Stomach (tissue), 9 donors: ENCODE measurements around the gene DDOST. TPM values are rescaled to one million over a fixed set of nuclear protein-coding genes. Genes with fewer than 3 reads are reported as not detected.

Experiments used
- DNase-seq, 2 donors: peaks; one replicate each; pipeline versions ENCODE4 v3.0.0 to v3.0.0-alpha.2; 2013 to 2019
- H3K27ac ChIP-seq, 5 donors: fragments of 200-600 bp in 4 of 5; sonication (generic) in 4 of 5; one replicate each; pipeline ENCODE4 v1.5.1; 2013 to 2019; ENCODE audit warnings: mild to moderate bottlenecking in 1 of 5, moderate library complexity in 1 of 5
- H3K27me3 ChIP-seq, 3 donors: fragments of 200-600 bp; sonication (generic); one replicate each; pipeline ENCODE4 v1.5.1; 2017 to 2019; ENCODE audit warnings: mixed run types in 1 of 3
- H3K36me3 ChIP-seq, 4 donors: fragments of 200-600 bp; sonication (generic); 1 replicate in 3 of 4; 2 replicates in 1 of 4; pipeline ENCODE4 v1.5.1; 2016 to 2019
- H3K4me1 ChIP-seq, 4 donors: fragments of 200-600 bp; sonication (generic); one replicate each; pipeline ENCODE4 v1.5.1; 2016 to 2019
- H3K4me3 ChIP-seq, 4 donors: fragments of 200-600 bp; sonication (generic) in 3 of 4; one replicate each; pipeline ENCODE4 v1.5.1; 2016 to 2019; ENCODE audit warnings: mild to moderate bottlenecking in 1 of 4
- H3K9me3 ChIP-seq, 4 donors: fragments of 200-600 bp; sonication (generic); one replicate each; pipeline ENCODE4 v1.5.1; 2016 to 2019
- EP300 ChIP-seq: sonication (generic); formaldehyde crosslinking; IDR thresholded peaks from one replicate; pipeline ENCODE4 v1.6.1; 2017; ENCODE audit warnings: antibody characterized with exemption
- POLR2A ChIP-seq, 4 donors: fragments of 450-650 bp; IDR thresholded peaks; one replicate each; pipeline ENCODE4 v1.6.1; 2016; ENCODE audit warnings: antibody characterized with exemption in 4 of 4, control low read depth in 2 of 4, mild to moderate bottlenecking in 1 of 4, moderate library complexity in 1 of 4
- POLR2AphosphoS5 ChIP-seq, 3 donors: sonication (generic); formaldehyde crosslinking; IDR thresholded peaks; one replicate each; pipeline ENCODE4 v1.6.1; 2016; ENCODE audit warnings: antibody characterized with exemption in 3 of 3
- WGBS, 5 donors: extraction: QIAGEN DNeasy Blood & Tissue Kit in 3 of 5; methylation state at CpG; one replicate each; pipeline versions ENCODE4 v1.1.5 to v1.1.7; 2013 to 2018; 5-methylcytosine and 5-hydroxymethylcytosine counted together
- intact Hi-C: fragments of 100-400 bp; cut with DNase I; formaldehyde crosslinking; loops from one replicate; pipeline ENCODE4 v1.15.1; 2023; ENCODE audit warnings: low total_unique reads
- polyA plus RNA-seq, 3 donors: library from polyadenylated mRNA; stranded (reverse); fragments of 200-250 nt; gene quantifications; one replicate each; pipeline ENCODE4 v1.2.3, GENCODE V29; 2013
- total RNA-seq, 5 donors: library from RNA; depleted of rRNA; stranded (reverse); fragments of >200 nt; gene quantifications; one replicate each; pipeline versions ENCODE4 v1.1.0 to v1.2.3, GENCODE V29; 2014 to 2016
- TF ChIP-seq, protein P1 (sequence below), 7 experiments: fragments of 450-650 bp in 4 of 7; fragments of 200-600 bp in 3 of 7; sonication (generic) in 3 of 7; IDR thresholded peaks; one replicate each; pipeline ENCODE4 v1.5.1; 2016 to 2019; ENCODE audit warnings: antibody characterized with exemption in 7 of 7, control low read depth in 2 of 7, mild to moderate bottlenecking in 1 of 7
- donor health status: healthy with polysubstance abuse.
- donor health status: Bipolar disorder and iron deficiency.
- donor health status: healthy.

Gene DDOST
- total and polyA plus RNA-seq, 8 donors = 38.5 to 227 (median 97.9) TPM

DNA sequence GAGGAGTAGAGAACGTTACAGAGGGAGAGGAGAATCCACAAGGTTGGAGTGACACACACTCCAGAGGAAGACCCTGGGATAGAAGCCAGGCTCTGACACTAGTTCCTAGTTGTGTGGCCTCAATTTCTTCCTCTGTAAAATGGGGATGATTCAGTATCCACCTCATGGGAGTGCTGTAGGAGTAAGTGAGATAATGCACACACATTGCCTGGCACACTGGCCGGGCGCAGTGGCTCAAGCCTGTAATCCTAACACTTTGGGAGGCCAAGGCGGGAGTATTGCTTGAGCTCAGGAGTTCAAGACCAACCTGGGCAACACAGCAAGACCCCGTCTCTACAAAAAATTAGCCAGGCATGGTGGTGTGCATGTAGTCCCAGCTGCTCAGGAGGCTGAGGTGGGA lies 47.7 kb upstream of the DDOST start:
- Histone ChIP-seq H3K4me1 (no peaks in the 10 kb centered on the region), H3K9me3 (no peaks in the 10 kb centered on the region)
- 80 to 97% (median 92%) methylated on average over 4 to 5 of the region's 5 CpGs for WGBS, 5 donors

DNA sequence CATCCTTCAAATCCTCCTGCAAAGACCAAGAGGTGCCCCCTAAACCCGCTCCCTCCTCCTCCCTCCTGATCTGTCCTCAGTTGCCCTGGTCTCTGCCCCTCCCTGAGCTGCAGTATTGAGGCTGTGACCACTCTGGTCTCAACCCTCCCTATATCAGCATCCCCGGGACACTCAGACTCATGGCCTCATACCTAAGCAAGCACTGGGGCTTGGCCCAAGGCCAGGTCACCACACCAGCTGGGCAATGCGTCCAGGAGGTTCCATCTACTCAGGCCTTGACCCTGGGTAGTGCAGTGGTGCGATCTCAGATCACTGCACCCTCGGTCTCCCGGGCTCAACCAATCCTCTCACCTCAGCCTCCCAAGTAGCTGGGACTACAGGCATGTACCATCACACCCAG lies 46.9 kb upstream of the DDOST start:
- Histone ChIP-seq H3K4me3 (no peak overlapping the region), H3K9me3 (no peaks in the 10 kb centered on the region), H3K27me3 (peaks cover 0 to 5% (median 0%) of the 10 kb centered on the region in 3 donors), H3K4me1 (no peaks in the 10 kb centered on the region), H3K27ac (no peak overlapping the region), H3K36me3 (no peaks in the 10 kb centered on the region)
- WGBS, 5 donors = 61 to 86% (median 72%) methylated on average over 2 to 6 of the region's 6 CpGs
- intact Hi-C loops = no loop called here
- TF ChIP-seq EP300 (no peak), POLR2AphosphoS5 (IDR thresholded peaks at IDR 0.05) (no peak), POLR2A (IDR thresholded peaks at IDR 0.05) (no peak)
- TF ChIP-seq, protein P1, sequence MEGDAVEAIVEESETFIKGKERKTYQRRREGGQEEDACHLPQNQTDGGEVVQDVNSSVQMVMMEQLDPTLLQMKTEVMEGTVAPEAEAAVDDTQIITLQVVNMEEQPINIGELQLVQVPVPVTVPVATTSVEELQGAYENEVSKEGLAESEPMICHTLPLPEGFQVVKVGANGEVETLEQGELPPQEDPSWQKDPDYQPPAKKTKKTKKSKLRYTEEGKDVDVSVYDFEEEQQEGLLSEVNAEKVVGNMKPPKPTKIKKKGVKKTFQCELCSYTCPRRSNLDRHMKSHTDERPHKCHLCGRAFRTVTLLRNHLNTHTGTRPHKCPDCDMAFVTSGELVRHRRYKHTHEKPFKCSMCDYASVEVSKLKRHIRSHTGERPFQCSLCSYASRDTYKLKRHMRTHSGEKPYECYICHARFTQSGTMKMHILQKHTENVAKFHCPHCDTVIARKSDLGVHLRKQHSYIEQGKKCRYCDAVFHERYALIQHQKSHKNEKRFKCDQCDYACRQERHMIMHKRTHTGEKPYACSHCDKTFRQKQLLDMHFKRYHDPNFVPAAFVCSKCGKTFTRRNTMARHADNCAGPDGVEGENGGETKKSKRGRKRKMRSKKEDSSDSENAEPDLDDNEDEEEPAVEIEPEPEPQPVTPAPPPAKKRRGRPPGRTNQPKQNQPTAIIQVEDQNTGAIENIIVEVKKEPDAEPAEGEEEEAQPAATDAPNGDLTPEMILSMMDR (IDR thresholded peaks at IDR 0.05) = no peak
- DNase-seq = no peak

More for the DNA sequence above, 47.7 kb upstream of the DDOST start:
- no peak overlapping the region for H3K4me3 ChIP-seq
- peaks cover 0 to 10% (median 0%) of the 10 kb centered on the region in 3 donors for H3K27me3 ChIP-seq
- TF ChIP-seq EP300 (no peak), POLR2AphosphoS5 (IDR thresholded peaks at IDR 0.05) (no peak), POLR2A (IDR thresholded peaks at IDR 0.05) (no peak)
- TF ChIP-seq, protein P1 (IDR thresholded peaks at IDR 0.05) = no peak
- H3K36me3 ChIP-seq = no peaks in the 10 kb centered on the region
- H3K27ac ChIP-seq = no peak overlapping the region
- DNase-seq = no peak
- intact Hi-C loops = no loop called here

DNA sequence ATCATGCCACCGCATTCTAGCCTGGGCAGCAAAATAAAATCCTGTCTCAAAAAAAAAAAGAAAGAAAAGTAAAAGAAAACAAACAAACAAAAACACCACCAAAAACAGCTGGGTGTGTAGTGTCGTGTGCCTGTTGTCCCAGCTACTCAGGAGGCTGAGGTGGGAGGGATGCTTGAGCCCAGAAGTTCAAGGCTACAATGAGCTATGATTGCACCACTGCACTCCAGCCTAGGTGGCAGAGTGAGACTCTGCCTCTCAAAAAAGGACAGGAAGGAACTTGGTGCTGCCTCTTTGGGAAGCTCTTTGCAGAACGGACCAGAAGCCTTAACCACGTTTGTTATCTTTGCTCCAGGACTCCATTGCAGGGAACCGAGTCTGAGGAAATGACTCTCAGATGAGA lies 45.7 kb upstream of the DDOST start:
- Histone ChIP-seq H3K36me3 (no peaks in the 10 kb centered on the region), H3K27ac (no peak overlapping the region), H3K4me1 (no peaks in the 10 kb centered on the region), H3K27me3 (peaks cover 0 to under 1% (median 0%) of the 10 kb centered on the region in 3 donors), H3K9me3 (no peaks in the 10 kb centered on the region), H3K4me3 (no peak overlapping the region)
- TF ChIP-seq, protein P1 (IDR thresholded peaks at IDR 0.05) = no peak
- TF ChIP-seq POLR2A (IDR thresholded peaks at IDR 0.05) (no peak), EP300 (no peak), POLR2AphosphoS5 (IDR thresholded peaks at IDR 0.05) (no peak)
- DNase-seq = no peak
- intact Hi-C loops = no loop called here
- WGBS, 5 donors = 51 to 60% (median 54%) methylated on average over 5 of the region's 5 CpGs

DNA sequence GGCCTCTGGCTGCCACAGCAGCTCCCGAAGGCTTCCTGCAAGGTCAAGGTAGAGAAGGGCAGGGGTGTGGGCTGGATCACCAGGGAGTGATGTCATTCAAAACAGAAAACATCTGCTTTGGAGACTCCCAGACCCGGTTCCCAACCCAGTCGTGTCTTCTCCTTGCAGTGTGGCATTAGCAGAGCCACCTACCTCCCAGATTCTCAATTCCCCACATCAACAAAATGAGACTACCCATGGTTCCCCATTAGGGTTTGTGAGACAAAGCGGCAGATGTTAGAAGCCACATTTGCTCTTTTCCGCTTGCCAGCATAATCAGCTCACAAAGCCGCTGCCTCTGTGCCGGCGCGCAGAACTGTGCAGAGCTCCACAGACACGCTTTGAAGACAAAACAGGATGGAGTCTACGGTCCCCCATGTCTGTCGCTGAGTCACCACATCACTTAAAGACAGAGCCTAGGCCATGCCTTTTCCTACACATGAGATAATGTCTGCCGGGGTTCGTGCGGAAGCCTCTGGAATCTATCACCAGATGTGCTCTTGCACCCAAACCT lies 44.1 kb upstream of the DDOST start:
- WGBS, 5 donors = 87 to 90% (median 87%) methylated on average over 15 of the region's 15 CpGs
- H3K27ac ChIP-seq = no peak overlapping the region
- TF ChIP-seq POLR2AphosphoS5 (IDR thresholded peaks at IDR 0.05) = no peak
- TF ChIP-seq POLR2A (IDR thresholded peaks at IDR 0.05) = no peak
- no peak for TF ChIP-seq EP300
- TF ChIP-seq, protein P1 (IDR thresholded peaks at IDR 0.05) = no peak
- no peak for DNase-seq
- no peaks in the 10 kb centered on the region for H3K4me1 ChIP-seq
- H3K4me3 ChIP-seq = no peak overlapping the region
- intact Hi-C loops = no loop called here
- no peaks in the 10 kb centered on the region for H3K27me3 ChIP-seq
- no peaks in the 10 kb centered on the region for H3K36me3 ChIP-seq
- no peaks in the 10 kb centered on the region for H3K9me3 ChIP-seq
